Stomach (tissue), 9 donors: ENCODE results near the gene RRP9. TPM values are rescaled to one million over a fixed set of nuclear protein-coding genes. Genes with fewer than 3 reads are reported as not detected.

ENCODE experiments used
- DNase-seq, 2 donors: peaks; one replicate each; pipeline versions ENCODE4 v3.0.0 to v3.0.0-alpha.2; 2013 to 2019
- H3K27ac ChIP-seq, 5 donors: fragments of 200-600 bp in 4 of 5; sonication (generic) in 4 of 5; one replicate each; pipeline ENCODE4 v1.5.1; 2013 to 2019; ENCODE audit warnings: mild to moderate bottlenecking in 1 of 5, moderate library complexity in 1 of 5
- H3K27me3 ChIP-seq, 3 donors: fragments of 200-600 bp; sonication (generic); one replicate each; pipeline ENCODE4 v1.5.1; 2017 to 2019; ENCODE audit warnings: mixed run types in 1 of 3
- H3K36me3 ChIP-seq, 4 donors: fragments of 200-600 bp; sonication (generic); 1 replicate in 3 of 4; 2 replicates in 1 of 4; pipeline ENCODE4 v1.5.1; 2016 to 2019
- H3K4me1 ChIP-seq, 4 donors: fragments of 200-600 bp; sonication (generic); one replicate each; pipeline ENCODE4 v1.5.1; 2016 to 2019
- H3K4me3 ChIP-seq, 4 donors: fragments of 200-600 bp; sonication (generic) in 3 of 4; one replicate each; pipeline ENCODE4 v1.5.1; 2016 to 2019; ENCODE audit warnings: mild to moderate bottlenecking in 1 of 4
- H3K9me3 ChIP-seq, 4 donors: fragments of 200-600 bp; sonication (generic); one replicate each; pipeline ENCODE4 v1.5.1; 2016 to 2019
- EP300 ChIP-seq: sonication (generic); formaldehyde crosslinking; IDR thresholded peaks from one replicate; pipeline ENCODE4 v1.6.1; 2017; ENCODE audit warnings: antibody characterized with exemption
- POLR2A ChIP-seq, 4 donors: fragments of 450-650 bp; IDR thresholded peaks; one replicate each; pipeline ENCODE4 v1.6.1; 2016; ENCODE audit warnings: antibody characterized with exemption in 4 of 4, control low read depth in 2 of 4, mild to moderate bottlenecking in 1 of 4, moderate library complexity in 1 of 4
- POLR2AphosphoS5 ChIP-seq, 3 donors: sonication (generic); formaldehyde crosslinking; IDR thresholded peaks; one replicate each; pipeline ENCODE4 v1.6.1; 2016; ENCODE audit warnings: antibody characterized with exemption in 3 of 3
- WGBS, 5 donors: extraction: QIAGEN DNeasy Blood & Tissue Kit in 3 of 5; methylation state at CpG; one replicate each; pipeline versions ENCODE4 v1.1.5 to v1.1.7; 2013 to 2018; 5-methylcytosine and 5-hydroxymethylcytosine counted together
- intact Hi-C: fragments of 100-400 bp; cut with DNase I; formaldehyde crosslinking; loops from one replicate; pipeline ENCODE4 v1.15.1; 2023; ENCODE audit warnings: low total_unique reads
- polyA plus RNA-seq, 3 donors: library from polyadenylated mRNA; stranded (reverse); fragments of 200-250 nt; gene quantifications; one replicate each; pipeline ENCODE4 v1.2.3, GENCODE V29; 2013
- total RNA-seq, 5 donors: library from RNA; depleted of rRNA; stranded (reverse); fragments of >200 nt; gene quantifications; one replicate each; pipeline versions ENCODE4 v1.1.0 to v1.2.3, GENCODE V29; 2014 to 2016
- TF ChIP-seq, protein P1 (sequence below), 7 experiments: fragments of 450-650 bp in 4 of 7; fragments of 200-600 bp in 3 of 7; sonication (generic) in 3 of 7; IDR thresholded peaks; one replicate each; pipeline ENCODE4 v1.5.1; 2016 to 2019; ENCODE audit warnings: antibody characterized with exemption in 7 of 7, control low read depth in 2 of 7, mild to moderate bottlenecking in 1 of 7
- donor health status: healthy with polysubstance abuse.
- donor health status: Bipolar disorder and iron deficiency.
- donor health status: healthy.

Gene RRP9
- total and polyA plus RNA-seq, 8 donors = 3.2 to 21.0 (median 13.0) TPM

DNA sequence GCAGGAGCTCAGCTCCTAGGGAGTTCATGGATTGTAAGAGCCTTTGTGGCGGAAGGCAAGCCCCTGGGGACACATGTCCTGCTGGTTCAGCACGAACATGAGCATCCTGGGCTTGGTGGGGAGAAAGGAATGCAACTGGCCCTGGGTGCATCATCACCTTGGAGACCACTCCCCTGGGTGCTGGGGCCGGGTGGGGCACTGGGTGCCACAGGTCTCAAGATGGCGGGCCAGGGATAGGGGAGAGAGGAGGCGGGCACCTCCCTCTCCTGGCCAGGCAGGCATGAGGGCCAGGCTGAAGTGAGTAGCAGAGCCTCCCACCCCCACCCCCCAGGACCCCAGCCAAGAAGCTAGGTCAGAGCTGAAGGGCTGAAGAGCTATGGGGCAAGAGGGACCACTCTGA is 24.8 kb upstream of the RRP9 start:
- intact Hi-C loops = no loop called here
- peaks cover 0 to 5% (median 0%) of the 10 kb centered on the region in 3 donors for H3K27me3 ChIP-seq
- peaks cover 25 to 89% (median 67%) of the 10 kb centered on the region in 4 donors for H3K4me1 ChIP-seq
- H3K9me3 ChIP-seq = no peaks in the 10 kb centered on the region
- H3K27ac ChIP-seq = peak overlapping the region; percentile 77 to 98 (median 88)
- H3K4me3 ChIP-seq = peak overlapping the region; percentile 73 to 92 (median 76)
- DNase-seq = peak in 1 of 2 donors; percentile 43
- TF ChIP-seq POLR2A (IDR thresholded peaks at IDR 0.05) = no peak
- no peak for TF ChIP-seq POLR2AphosphoS5 (IDR thresholded peaks at IDR 0.05)
- TF ChIP-seq, protein P1, sequence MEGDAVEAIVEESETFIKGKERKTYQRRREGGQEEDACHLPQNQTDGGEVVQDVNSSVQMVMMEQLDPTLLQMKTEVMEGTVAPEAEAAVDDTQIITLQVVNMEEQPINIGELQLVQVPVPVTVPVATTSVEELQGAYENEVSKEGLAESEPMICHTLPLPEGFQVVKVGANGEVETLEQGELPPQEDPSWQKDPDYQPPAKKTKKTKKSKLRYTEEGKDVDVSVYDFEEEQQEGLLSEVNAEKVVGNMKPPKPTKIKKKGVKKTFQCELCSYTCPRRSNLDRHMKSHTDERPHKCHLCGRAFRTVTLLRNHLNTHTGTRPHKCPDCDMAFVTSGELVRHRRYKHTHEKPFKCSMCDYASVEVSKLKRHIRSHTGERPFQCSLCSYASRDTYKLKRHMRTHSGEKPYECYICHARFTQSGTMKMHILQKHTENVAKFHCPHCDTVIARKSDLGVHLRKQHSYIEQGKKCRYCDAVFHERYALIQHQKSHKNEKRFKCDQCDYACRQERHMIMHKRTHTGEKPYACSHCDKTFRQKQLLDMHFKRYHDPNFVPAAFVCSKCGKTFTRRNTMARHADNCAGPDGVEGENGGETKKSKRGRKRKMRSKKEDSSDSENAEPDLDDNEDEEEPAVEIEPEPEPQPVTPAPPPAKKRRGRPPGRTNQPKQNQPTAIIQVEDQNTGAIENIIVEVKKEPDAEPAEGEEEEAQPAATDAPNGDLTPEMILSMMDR (IDR thresholded peaks at IDR 0.05) = no peak
- no peak for TF ChIP-seq EP300
- 52 to 72% (median 67%) methylated on average over 4 to 5 of the region's 5 CpGs for WGBS, 5 donors
- H3K36me3 ChIP-seq = peaks cover 0 to 4% (median under 1%) of the 10 kb centered on the region in 4 donors

DNA sequence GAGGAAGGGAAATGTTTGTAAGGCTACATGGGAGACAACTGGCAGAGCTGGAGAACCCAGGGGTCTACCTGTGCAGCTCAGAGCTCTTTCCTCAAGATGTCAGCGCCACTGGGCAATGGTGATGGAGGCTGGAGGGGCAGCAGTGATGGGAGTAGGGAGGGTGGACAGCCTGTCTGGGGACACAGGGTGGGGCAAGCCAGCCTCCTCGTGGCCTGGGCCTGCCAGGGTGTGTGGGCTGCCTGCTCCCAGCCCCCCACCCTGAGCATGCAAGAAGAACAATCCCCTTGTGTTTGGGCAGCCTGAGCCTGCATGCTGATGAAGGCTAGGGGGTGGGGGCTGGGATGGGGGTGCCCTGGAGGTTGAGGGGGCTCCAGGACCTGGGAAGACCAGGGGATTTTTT is 24.3 kb upstream of the RRP9 start:
- TF ChIP-seq EP300 (no peak), POLR2AphosphoS5 (IDR thresholded peaks at IDR 0.05) (no peak), POLR2A (IDR thresholded peaks at IDR 0.05) (no peak)
- TF ChIP-seq, protein P1 (IDR thresholded peaks at IDR 0.05) = no peak
- peak overlapping the region in 3 of 5 donors; percentile 77 to 95 (median 88) for H3K27ac ChIP-seq
- peak overlapping the region; percentile 73 to 92 (median 76) for H3K4me3 ChIP-seq
- WGBS, 5 donors = 65 to 89% (median 83%) methylated on average over 1 to 2 of the region's 2 CpGs
- H3K27me3 ChIP-seq = peaks cover 0 to 5% (median 0%) of the 10 kb centered on the region in 3 donors
- H3K36me3 ChIP-seq = peaks cover 0 to 3% (median under 1%) of the 10 kb centered on the region in 4 donors
- intact Hi-C loops = no loop called here
- no peak for DNase-seq
- no peaks in the 10 kb centered on the region for H3K9me3 ChIP-seq
- H3K4me1 ChIP-seq = peaks cover 25 to 85% (median 62%) of the 10 kb centered on the region in 4 donors

- Histone ChIP-seq H3K9me3 (no peaks in the 10 kb centered on the region), H3K27ac (peak overlapping the region in 1 of 5 donors; percentile 52), H3K4me3 (no peak overlapping the region), H3K4me1 (peaks cover 25 to 72% (median 56%) of the 10 kb centered on the region in 4 donors), H3K27me3 (peaks cover 0 to 5% (median 0%) of the 10 kb centered on the region in 3 donors), H3K36me3 (peaks cover 0 to 18% (median 16%) of the 10 kb centered on the region in 4 donors)
- WGBS, 5 donors = 72 to 89% (median 83%) methylated on average over 4 of the region's 4 CpGs
- TF ChIP-seq POLR2A (IDR thresholded peaks at IDR 0.05) (no peak), EP300 (no peak), POLR2AphosphoS5 (IDR thresholded peaks at IDR 0.05) (no peak)
- TF ChIP-seq, protein P1 (IDR thresholded peaks at IDR 0.05) = no peak
- intact Hi-C loops = no loop called here
- no peak for DNase-seq
These were observed 22.8 kb upstream of the RRP9 start for GRCh38 chr3:51964521-51964920.

DNA sequence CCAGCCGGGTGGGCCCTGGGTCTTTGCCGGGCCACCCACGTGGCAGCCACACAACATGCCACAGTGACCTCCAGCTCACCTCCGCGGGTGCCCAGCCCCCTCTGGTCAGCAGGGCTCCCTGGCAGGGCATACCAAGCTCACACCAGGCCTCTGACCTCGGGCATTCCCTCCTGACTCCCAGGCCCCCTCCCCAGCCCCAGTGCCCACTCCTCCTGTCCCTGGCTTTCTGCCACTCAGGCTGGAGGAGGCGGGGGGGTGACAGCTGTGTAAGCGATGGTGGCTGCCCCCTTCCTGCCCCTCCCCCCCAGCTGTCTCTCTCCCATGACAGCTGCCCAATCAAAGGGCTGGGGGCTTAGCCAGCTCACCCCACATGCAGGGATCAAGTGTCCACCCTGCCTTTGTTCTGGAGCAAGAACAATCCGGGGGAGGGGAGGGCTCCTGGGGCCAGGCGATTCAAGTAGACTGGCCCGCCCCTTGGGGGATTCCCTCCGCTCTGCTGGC is 22.3 kb upstream of the RRP9 start:
- WGBS, 5 donors = 61 to 74% (median 68%) methylated on average over 7 to 12 of the region's 12 CpGs
- Histone ChIP-seq H3K9me3 (no peaks in the 10 kb centered on the region), H3K36me3 (peaks cover 0 to 23% (median 21%) of the 10 kb centered on the region in 4 donors), H3K27me3 (peaks cover 0 to 5% (median 0%) of the 10 kb centered on the region in 3 donors), H3K4me3 (no peak overlapping the region), H3K27ac (peak overlapping the region in 1 of 5 donors; percentile 52), H3K4me1 (peaks cover 25 to 68% (median 53%) of the 10 kb centered on the region in 4 donors)
- intact Hi-C loops = no loop called here
- no peak for DNase-seq
- no peak for TF ChIP-seq EP300
- TF ChIP-seq, protein P1 (IDR thresholded peaks at IDR 0.05) = no peak
- no peak for TF ChIP-seq POLR2A (IDR thresholded peaks at IDR 0.05)
- no peak for TF ChIP-seq POLR2AphosphoS5 (IDR thresholded peaks at IDR 0.05)
